GM12864 (cell line): Measurements from ENCODE around the gene ADAMTS14.

Experiments used
- DNase-seq: peaks from one replicate; pipeline ENCODE4 v3.0.0-alpha.2; 2011; ENCODE audit warnings: low read depth
- H3K4me3 ChIP-seq: 2 replicates; pipeline ENCODE4 v1.5.1; 2011; ENCODE audit warnings: mild to moderate bottlenecking, low read depth, low read length, control low read depth
- TF ChIP-seq, protein P1 (sequence below): IDR thresholded peaks from 2 replicates; pipeline ENCODE4 v1.5.1; 2011; ENCODE audit warnings: low read depth, mild to moderate bottlenecking, moderate library complexity, low read length, control low read depth, inconsistent platforms; ENCODE audit errors: missing control alignments

ADAMTS14 gene

DNA sequence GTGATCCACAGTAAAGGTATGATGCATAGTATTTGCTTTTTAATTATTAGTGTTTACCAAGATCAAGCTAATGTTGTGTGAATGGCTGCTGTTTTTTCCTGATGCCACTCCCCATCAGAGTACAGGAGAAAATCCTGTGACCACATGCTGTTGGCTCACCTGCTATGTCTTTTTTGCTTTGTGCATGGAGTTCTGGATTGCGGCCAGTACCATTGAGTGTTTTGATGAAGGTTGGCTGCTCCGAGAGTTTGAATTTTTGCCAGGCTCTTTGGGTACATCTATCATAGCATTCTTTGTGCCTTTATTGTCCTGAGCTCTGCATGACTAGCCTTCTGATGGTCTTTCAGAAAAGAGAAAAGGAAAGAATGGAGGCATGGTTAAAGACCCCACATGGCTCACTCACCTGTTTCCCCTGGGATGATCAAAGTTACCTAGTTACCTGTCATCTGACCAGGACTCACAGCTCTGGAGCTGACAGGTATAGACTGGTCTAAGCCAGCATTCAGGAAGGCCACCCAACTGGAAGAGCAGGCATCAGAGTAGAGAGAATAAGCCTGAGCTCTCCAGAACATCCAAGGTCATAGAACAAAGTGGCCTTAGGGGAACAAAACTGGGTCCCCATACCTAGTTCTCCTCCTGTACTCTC is 131.6 kb downstream of the ADAMTS14 start:
- H3K4me3 ChIP-seq = no peak overlapping the region
- DNase-seq = no peak
- TF ChIP-seq, protein P1, sequence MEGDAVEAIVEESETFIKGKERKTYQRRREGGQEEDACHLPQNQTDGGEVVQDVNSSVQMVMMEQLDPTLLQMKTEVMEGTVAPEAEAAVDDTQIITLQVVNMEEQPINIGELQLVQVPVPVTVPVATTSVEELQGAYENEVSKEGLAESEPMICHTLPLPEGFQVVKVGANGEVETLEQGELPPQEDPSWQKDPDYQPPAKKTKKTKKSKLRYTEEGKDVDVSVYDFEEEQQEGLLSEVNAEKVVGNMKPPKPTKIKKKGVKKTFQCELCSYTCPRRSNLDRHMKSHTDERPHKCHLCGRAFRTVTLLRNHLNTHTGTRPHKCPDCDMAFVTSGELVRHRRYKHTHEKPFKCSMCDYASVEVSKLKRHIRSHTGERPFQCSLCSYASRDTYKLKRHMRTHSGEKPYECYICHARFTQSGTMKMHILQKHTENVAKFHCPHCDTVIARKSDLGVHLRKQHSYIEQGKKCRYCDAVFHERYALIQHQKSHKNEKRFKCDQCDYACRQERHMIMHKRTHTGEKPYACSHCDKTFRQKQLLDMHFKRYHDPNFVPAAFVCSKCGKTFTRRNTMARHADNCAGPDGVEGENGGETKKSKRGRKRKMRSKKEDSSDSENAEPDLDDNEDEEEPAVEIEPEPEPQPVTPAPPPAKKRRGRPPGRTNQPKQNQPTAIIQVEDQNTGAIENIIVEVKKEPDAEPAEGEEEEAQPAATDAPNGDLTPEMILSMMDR = no peak

DNA sequence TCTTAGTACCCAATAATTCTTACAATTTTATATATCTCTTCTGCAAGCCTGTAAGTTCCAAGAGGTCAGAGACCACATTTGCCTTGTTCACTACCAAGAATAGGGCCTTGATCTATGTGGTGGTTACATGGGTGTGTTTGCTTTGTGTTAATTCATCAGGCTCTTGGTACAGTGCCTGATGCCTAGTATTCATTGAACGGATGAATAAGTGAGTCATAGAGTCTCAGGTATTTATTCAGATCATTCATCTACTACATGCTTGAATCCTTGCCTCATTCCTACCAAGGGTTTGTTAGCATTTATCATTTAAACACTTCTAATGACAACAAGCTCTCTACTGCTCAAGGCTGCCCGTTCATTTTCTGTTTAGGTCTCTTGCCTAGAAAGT is 132.1 kb downstream of the ADAMTS14 start:
- no peak for DNase-seq
- no peak overlapping the region for H3K4me3 ChIP-seq
- TF ChIP-seq, protein P1 = no peak

DNA sequence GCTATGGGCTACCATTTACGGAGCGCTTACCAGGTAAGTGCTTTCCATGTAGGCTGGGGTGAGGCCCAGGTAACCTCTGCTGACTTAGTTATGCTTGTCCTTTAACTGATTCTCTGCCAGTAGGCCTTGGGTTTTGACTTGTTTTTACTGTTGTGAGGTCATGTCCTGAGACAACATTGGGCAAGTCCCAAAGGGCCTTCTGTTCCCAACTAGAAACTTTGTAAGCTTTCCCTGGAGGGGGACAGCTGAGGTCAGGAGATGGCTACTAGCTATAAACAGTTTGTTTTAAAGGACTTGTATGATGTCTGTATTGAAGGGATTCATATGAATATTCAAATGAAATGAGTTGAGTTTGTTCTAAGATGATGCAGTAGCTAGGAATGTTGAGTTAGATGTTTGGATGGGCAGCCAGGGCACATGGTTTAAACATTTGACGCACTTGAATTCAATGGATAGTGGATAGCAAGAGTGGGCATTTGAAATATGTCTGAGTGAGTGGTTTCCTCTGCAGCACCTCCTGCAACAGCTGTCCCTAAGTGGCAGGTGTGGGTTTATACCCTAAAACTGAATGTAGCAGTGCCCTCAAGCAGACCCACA is 133.4 kb downstream of the ADAMTS14 start:
- TF ChIP-seq, protein P1 = no peak
- DNase-seq = no peak
- no peak overlapping the region for H3K4me3 ChIP-seq

DNA sequence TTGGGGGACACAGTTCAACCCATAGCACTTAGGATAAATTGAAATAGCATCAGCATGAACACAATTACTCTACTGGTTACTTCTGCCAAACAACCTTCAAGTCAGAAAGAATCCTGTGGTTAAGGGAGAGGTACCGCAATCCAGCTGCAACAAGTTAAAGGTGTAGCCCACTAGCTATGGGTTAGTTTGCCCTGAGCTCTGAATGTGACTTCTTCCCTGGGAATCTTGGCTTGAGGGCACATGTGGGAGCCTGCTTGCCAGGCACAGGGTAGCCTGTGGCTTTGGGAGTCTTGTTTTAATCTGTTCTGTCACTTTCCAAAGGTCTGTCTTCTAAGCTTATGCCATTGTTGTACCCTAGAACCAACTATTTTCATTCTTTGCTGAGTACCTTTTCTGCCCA is 134.5 kb downstream of the ADAMTS14 start:
- TF ChIP-seq, protein P1 = no peak
- H3K4me3 ChIP-seq = no peak overlapping the region
- DNase-seq = no peak

DNA sequence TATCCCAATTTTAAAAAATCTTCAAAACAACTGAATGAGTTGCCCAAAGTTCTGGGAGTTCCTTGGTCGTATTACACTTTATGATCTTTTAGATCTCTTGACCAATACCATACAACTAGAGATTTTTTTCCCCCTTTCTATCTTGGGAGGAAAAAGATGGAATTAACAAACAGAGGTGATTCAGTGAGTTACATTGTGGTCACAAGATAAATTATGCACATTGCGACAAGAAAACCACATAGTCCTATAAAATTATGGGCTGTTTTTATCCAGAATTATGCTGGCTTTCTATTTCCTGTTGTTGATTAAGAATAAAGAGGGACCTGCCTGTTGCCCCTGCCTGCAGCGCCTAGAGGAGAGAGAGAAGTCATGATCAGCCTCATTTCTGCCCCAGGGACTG is 135.2 kb downstream of the ADAMTS14 start:
- TF ChIP-seq, protein P1 = no peak
- no peak for DNase-seq
- H3K4me3 ChIP-seq = no peak overlapping the region

DNA sequence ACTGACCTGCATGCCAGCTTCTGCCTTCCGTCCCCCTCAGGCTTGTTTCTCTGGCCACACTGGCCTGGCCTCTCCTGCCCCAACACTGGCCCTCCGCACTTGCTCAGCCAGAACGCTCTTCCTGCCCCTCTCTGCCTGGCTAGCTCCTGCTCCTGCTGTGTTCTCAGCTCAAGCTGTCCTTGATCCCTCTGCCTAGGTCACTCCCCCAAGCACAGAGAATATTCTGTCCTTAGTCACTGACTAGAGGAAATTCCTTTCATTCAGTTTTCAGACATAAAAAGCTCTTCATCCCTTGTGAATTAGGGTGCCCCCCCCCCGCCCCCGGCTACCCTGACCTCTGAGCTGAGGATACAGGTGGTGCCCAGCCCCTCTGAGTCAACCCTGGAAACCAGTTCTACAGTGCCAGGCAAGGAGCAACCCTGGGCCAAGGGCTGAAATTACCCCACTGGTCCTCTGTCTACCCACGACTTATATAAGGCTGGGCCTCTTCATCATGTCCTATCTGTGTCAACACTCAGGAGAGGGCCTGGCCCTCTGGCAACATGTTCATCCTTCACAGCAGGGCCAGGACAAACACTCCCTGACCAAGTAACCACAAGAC is 136.8 kb downstream of the ADAMTS14 start:
- no peak for DNase-seq
- no peak overlapping the region for H3K4me3 ChIP-seq
- TF ChIP-seq, protein P1 = no peak
